ENCODE results near the gene SPARC. TPM values are rescaled to one million over a fixed set of nuclear protein-coding genes. Genes with fewer than 3 reads are reported as not detected.

SPARC gene
- total RNA-seq, 1 experiment from 2014 or later = 320 TPM

- Mint-ChIP-seq H3K4me1 (peaks cover 28 to 30% of the 10 kb centered on the region in 2 experiments), H3K36me3 (ENCODE audit: insufficient read depth in 1 of 3, low read depth in 3 of 3) (peaks cover 0 to 4% (median 0%) of the 10 kb centered on the region in 3 experiments; a peak in 2 of 7 replicates), H3K27ac (no peak overlapping the region; a peak in 1 of 7 replicates), H3K27me3 (ENCODE audit: low read depth) (no peaks in the 10 kb centered on the region), H3K9me3 (peaks cover 4% of the 10 kb centered on the region in 2 experiments; a peak in 3 of 5 replicates), H3K4me3 (no peak overlapping the region)
- no peak overlapping the region for H3K4me2 ChIP-seq (ENCODE audit: insufficient read depth, insufficient read length, low read length)
- no peak overlapping the region for H2BK120ac ChIP-seq (ENCODE audit: low read depth, low read length, poor library complexity, severe bottlenecking)
- H3K56ac ChIP-seq (ENCODE audit: insufficient read length, low read depth, low read length) = no peak overlapping the region
- no CpG with 5 or more reads among the region's 1 CpG for WGBS (ENCODE audit: extremely low coverage, insufficient read length, low lambda C conversion rate)
- H4K91ac ChIP-seq (ENCODE audit: insufficient read length, low read depth, low read length) = no peak overlapping the region
- no peak overlapping the region for H2AFZ ChIP-seq (ENCODE audit: low read length)
- DNase-seq = no peak
- H3K14ac ChIP-seq (ENCODE audit: insufficient read depth, low read length) = no peak overlapping the region
- H2AK5ac ChIP-seq (ENCODE audit: insufficient read length, low read length) = no peak overlapping the region
- no peak overlapping the region for H4K8ac ChIP-seq (replicated peaks; ENCODE audit: insufficient read length, low read depth, low read length)
- no peak overlapping the region for H4K5ac ChIP-seq (ENCODE audit: insufficient read length, low read depth, low read length)
- H2BK5ac ChIP-seq (ENCODE audit: insufficient read length, low read length) = no peak overlapping the region
- H3K27ac ChIP-seq (ENCODE audit: insufficient read length, low read depth, low read length) = no peak overlapping the region
- no peak overlapping the region for H2BK15ac ChIP-seq (ENCODE audit: low read depth, low read length)
- no peak for TF ChIP-seq CTCF (conservative IDR thresholded peaks at IDR 0.05)
- H3K4me1 ChIP-seq (ENCODE audit: insufficient read depth, low read length) = peaks cover 11% of the 10 kb centered on the region; the same call in 1 of the 2 replicates
- H3K27me3 ChIP-seq (ENCODE audit: insufficient read depth, low read length) = no peaks in the 10 kb centered on the region
- H3T11ph ChIP-seq (ENCODE audit: low read length) = no peak overlapping the region
- no peaks in the 10 kb centered on the region for H3K23me2 ChIP-seq (ENCODE audit: insufficient read length, low read depth, low read length, poor library complexity, severe bottlenecking)
- H3K79me1 ChIP-seq (ENCODE audit: insufficient read depth, low read depth, low read length, poor library complexity, severe bottlenecking) = no peaks in the 10 kb centered on the region
- H3K4ac ChIP-seq (ENCODE audit: low read depth, low read length) = no peak overlapping the region
- no peak overlapping the region for H2BK12ac ChIP-seq (ENCODE audit: insufficient read length, low read depth, low read length)
- no peaks in the 10 kb centered on the region for H3K79me2 ChIP-seq (ENCODE audit: insufficient read depth, low read length)
- H4K20me1 ChIP-seq (ENCODE audit: control insufficient read depth, insufficient read depth, insufficient read length) = no peaks in the 10 kb centered on the region
- no peak overlapping the region for H2BK20ac ChIP-seq (ENCODE audit: low read depth, low read length, poor library complexity, severe bottlenecking)
- H3K9me3 ChIP-seq (ENCODE audit: control insufficient read depth, low read depth, low read length) = peaks cover 2% of the 10 kb centered on the region
- H3K23ac ChIP-seq (ENCODE audit: insufficient read length, low read depth, low read length) = no peak overlapping the region
- H3K9ac ChIP-seq (ENCODE audit: extremely low read depth, insufficient read length, low read length) = no peak overlapping the region
- no peak overlapping the region for H3K18ac ChIP-seq (ENCODE audit: insufficient read length, low read depth, low read length)
Measured at GRCh38 chr5:151735646-151736045, 48.9 kb upstream of the SPARC start.

Data from H9 (cell line).